Cardiac fibroblast (primary cell): ENCODE results near the gene ITGA1.

Source experiments
- DNase-seq, 2 donors: peaks; one replicate each; pipeline versions ENCODE4 v3.0.0 to v3.0.0-alpha.2; 2010; ENCODE audit warnings: low read depth in 2 of 2
- H3K4me3 ChIP-seq, 2 donors: replicated peaks in 1 of 2; 1 replicate in 1 of 2; 2 replicates in 1 of 2; pipeline ENCODE4 v1.5.1; 2011; ENCODE audit warnings: low read depth in 2 of 2, low read length in 2 of 2, mild to moderate bottlenecking in 2 of 2, moderate library complexity in 1 of 2
- CTCF ChIP-seq: IDR thresholded peaks from one replicate; pipeline ENCODE4 v1.5.1; 2011; ENCODE audit warnings: low read depth, mild to moderate bottlenecking, low read length, inconsistent platforms

ITGA1 gene

DNA sequence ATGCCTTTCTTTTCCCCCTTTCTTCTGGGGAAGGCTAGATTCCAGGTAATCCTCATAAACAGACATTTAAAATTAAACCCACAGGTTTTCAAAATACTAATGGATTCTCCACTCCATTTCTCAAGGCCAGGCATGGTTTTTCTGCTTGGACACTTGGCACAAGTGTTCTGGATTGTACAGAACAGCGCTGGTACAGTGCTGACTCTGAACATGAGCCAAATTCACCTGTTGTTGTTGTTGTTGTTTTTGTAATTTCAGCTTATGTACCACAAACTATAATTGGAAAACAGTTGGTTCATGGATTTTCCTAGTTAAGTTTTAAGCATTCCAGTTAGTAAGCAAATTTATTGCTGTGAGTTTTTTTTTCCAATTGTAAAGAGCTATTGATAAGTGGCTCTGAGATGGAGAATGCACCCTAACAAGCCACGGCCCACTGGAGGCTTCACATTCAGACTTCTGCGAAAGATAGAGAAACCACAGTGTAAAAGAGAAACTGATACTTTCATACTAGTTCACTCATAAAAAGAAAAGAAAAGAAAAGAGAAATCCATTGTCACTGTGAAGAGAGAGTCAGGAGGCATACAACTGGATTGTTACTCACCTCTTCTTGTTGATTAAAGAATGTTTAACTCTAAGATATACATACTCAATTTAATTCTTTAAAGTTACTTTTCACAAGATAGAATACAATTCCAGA lies 16.2 kb upstream of the ITGA1 start:
- DNase-seq: no peak
- H3K4me3 ChIP-seq: no peak overlapping the region
- no peak for TF ChIP-seq CTCF

GRCh38 chr5:52772668-52773067 lies 15.0 kb upstream of the ITGA1 start:
- no peak for TF ChIP-seq CTCF
- DNase-seq: no peak
- no peak overlapping the region for H3K4me3 ChIP-seq

DNA sequence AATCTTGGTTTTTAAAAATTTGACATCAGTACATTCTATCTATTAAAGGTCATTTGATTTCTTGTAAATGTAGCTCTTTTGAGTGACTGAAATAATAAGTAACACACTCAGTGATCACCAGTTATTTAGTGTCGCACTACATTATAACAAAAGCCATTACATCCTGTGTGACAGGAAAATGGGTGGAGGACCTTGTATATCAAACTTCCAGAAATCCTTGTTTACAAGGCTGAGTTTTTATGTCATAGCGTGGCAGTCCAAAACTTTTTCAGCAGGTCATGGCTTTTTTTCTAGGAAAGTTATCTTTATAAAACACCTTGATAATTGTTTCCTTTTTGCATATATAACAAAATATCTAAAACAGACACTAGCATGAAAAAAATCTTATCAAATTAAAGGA lies 14.4 kb upstream of the ITGA1 start:
- no peak overlapping the region for H3K4me3 ChIP-seq
- DNase-seq: no peak
- TF ChIP-seq CTCF: no peak

DNA sequence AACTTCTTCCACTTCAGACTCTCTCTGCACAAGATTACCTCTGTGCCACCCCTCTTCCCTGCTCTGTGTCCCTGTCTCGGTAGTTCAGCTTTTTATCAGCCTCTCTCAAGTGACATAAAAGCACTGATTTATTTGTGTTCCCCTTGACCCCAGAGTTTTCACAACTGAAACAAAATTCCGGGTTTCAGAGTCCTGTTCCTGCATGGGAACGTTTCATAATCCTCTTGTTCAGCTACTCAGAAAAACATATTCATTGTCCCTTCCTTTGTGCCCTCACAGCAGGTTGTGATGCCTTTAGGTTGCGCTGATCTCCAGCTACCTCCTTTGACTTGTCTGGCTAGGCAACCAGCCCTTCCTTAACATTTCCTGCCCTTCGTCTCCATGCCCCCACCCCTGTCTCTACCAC lies 13.7 kb upstream of the ITGA1 start:
- no peak for DNase-seq
- no peak for TF ChIP-seq CTCF
- H3K4me3 ChIP-seq: no peak overlapping the region

- no peak overlapping the region for H3K4me3 ChIP-seq
- no peak for DNase-seq
Observed at GRCh38 chr5:52776116-52776515, 11.6 kb upstream of the ITGA1 start.

GRCh38 chr5:52777186-52777585 lies 10.5 kb upstream of the ITGA1 start:
- no peak for DNase-seq
- no peak overlapping the region for H3K4me3 ChIP-seq
- no peak for TF ChIP-seq CTCF

More at GRCh38 chr5:52776116-52776515, 11.6 kb upstream of the ITGA1 start:
- TF ChIP-seq CTCF: no peak

GRCh38 chr5:52778781-52779180 lies 8.9 kb upstream of the ITGA1 start:
- DNase-seq: no peak
- no peak overlapping the region for H3K4me3 ChIP-seq
- no peak for TF ChIP-seq CTCF
